ENCODE data around the gene ACAP2. TPM values are rescaled to one million over a fixed set of nuclear protein-coding genes. Genes with fewer than 3 reads are reported as not detected.
A peak's percentile ranks its signal among the peaks of the same experiment; 100 is the strongest.
"Not testable (repeated sequence)": the region's sequence is repeated elsewhere in the genome, so short reads cannot be mapped to it uniquely, and the experiment has no call there.

The ACAP2 gene
- total RNA-seq, 4 donors from 2014 or later, result 41.9 to 53.2 (median 48.0) TPM

DNA sequence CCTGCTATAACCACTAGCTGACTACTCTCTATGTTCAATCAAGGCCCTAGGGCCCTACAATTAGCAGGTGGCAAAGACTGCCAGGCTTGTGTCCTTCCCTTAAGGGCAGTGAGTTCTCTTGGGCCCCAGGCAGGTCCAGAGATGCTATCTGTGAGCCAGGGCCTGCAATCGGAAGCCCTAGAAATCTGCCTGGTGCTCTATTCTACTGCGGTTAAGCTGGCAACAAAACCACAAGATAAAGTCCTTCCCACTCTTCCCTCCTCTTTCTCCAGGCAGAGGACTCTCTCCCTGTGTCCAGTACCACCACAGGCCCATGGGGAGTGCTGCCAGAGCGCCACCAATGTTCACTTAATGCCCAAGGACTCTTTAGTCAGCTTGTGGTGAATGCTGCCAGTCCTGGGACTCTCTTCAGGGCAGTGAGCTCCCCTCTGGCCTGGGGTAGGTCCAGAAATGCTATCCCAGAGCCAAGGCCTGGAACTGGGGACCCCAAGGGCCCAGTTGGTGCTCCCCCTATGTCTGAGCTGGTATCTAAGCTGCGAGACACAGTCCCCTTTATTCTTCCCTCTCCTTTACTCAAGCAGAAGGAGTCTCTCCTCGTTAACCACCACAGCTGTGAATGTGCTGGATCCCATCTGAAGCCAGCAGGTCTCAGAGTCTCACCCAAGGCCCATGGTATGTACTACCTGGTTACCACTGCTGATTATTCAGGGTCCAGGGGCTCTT is 206.6 kb downstream of the ACAP2 start:
- Histone ChIP-seq H3K27me3 (no peaks in the 10 kb centered on the region), H3K4me1 (peaks cover 32% of the 10 kb centered on the region), H3K36me3 (no peaks in the 10 kb centered on the region), H3K4me3 (no peak overlapping the region), H3K9me3 (no peaks in the 10 kb centered on the region), H3K27ac (no peak overlapping the region)
- DNase-seq (ENCODE audit: low spot score in 2 of 2), result peak; percentile 19 to 24
- WGBS, result 96% methylated on average over 3 of the region's 5 CpGs
- no peak for TF ChIP-seq POLR2A (IDR thresholded peaks at IDR 0.05)
- no peak for TF ChIP-seq EP300 (IDR thresholded peaks at IDR 0.05)
- TF ChIP-seq POLR2AphosphoS5 (IDR thresholded peaks at IDR 0.05), result no peak
- TF ChIP-seq, protein P1, sequence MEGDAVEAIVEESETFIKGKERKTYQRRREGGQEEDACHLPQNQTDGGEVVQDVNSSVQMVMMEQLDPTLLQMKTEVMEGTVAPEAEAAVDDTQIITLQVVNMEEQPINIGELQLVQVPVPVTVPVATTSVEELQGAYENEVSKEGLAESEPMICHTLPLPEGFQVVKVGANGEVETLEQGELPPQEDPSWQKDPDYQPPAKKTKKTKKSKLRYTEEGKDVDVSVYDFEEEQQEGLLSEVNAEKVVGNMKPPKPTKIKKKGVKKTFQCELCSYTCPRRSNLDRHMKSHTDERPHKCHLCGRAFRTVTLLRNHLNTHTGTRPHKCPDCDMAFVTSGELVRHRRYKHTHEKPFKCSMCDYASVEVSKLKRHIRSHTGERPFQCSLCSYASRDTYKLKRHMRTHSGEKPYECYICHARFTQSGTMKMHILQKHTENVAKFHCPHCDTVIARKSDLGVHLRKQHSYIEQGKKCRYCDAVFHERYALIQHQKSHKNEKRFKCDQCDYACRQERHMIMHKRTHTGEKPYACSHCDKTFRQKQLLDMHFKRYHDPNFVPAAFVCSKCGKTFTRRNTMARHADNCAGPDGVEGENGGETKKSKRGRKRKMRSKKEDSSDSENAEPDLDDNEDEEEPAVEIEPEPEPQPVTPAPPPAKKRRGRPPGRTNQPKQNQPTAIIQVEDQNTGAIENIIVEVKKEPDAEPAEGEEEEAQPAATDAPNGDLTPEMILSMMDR (IDR thresholded peaks at IDR 0.05), result no peak

DNA sequence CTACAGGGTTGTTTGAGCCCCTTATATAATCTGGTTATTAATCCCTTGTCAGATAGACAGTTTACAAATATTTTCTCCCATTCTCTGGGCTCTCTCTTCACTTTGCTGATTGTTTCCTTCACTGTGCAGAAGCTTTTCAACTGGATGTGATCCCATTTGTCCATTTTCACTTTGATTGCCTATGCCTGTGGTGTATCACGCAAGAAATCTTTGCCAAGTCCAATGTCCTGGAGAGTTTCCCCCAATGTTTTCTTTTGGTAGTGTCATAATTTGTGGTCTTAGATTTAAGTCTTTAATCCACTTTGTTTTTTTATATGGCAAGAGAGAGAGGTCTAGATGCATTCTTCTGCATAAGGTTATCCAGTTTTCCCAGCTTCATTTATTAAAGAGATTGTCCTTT is 212.6 kb downstream of the ACAP2 start:
- WGBS, result 96% methylated on average over 1 of the region's 1 CpG
- Histone ChIP-seq H3K27me3 (no peaks in the 10 kb centered on the region), H3K27ac (no peak overlapping the region), H3K9me3 (no peaks in the 10 kb centered on the region), H3K4me3 (no peak overlapping the region), H3K36me3 (no peaks in the 10 kb centered on the region), H3K4me1 (no peaks in the 10 kb centered on the region)
- DNase-seq (ENCODE audit: low spot score in 2 of 2), result no peak
- TF ChIP-seq POLR2A (IDR thresholded peaks at IDR 0.05) (no peak), POLR2AphosphoS5 (IDR thresholded peaks at IDR 0.05) (no peak), EP300 (IDR thresholded peaks at IDR 0.05) (no peak)
- TF ChIP-seq, protein P1 (IDR thresholded peaks at IDR 0.05), result no peak

DNA sequence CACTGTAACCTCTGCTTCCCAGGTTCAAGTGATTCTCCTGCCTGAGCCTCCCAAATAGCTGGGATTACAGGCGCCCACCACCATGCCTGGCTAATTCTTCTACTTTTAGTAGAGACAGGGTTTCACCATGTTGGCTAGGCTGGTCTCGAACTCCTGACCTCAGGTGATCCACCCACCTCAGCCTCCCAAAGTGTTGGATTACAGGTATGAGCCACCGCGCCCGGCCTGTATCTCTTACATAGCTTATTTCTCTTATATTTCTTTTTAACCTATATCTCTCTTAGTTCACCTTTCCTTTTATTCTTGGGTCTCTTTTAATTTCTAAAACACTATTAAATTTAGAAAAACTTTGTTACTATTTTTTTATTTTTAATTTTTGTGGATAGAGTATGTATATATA is 213.9 kb downstream of the ACAP2 start:
- not testable (repeated sequence) for H3K36me3 ChIP-seq, H3K4me3 ChIP-seq, H3K9me3 ChIP-seq, H3K4me1 ChIP-seq, H3K27me3 ChIP-seq, H3K27ac ChIP-seq
- 97% methylated on average over 5 of the region's 5 CpGs for WGBS
- DNase-seq (ENCODE audit: low spot score in 2 of 2), result peak; percentile 20 to 72

DNA sequence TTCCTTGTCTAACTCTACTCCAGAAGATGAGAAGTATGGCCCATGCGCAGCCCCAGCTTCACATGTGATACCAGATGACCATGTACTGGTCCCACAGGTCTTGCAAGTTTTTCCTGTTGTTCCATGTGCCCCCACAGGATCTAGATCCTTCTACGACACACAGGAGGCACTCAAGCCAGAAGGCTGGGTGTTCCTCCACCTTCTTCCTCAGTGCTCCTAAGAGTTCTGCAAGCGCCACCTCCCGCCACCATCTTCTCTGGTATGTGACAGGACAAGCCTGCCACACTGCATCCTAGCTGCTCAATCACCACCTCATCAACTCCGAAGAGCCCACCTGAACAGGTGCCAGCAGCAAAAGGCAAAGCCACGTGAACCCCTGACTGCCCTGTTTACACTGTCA is 214.9 kb downstream of the ACAP2 start:
- Histone ChIP-seq H3K36me3 (no peaks in the 10 kb centered on the region), H3K4me3 (no peak overlapping the region), H3K27ac (no peak overlapping the region), H3K4me1 (peaks cover 16% of the 10 kb centered on the region), H3K9me3 (no peaks in the 10 kb centered on the region), H3K27me3 (no peaks in the 10 kb centered on the region)
- WGBS, result 93% methylated on average over 6 of the region's 6 CpGs
- DNase-seq (ENCODE audit: low spot score in 2 of 2), result peak; percentile 37 to 64
- TF ChIP-seq POLR2AphosphoS5 (IDR thresholded peaks at IDR 0.05) (no peak), EP300 (IDR thresholded peaks at IDR 0.05) (no peak), POLR2A (IDR thresholded peaks at IDR 0.05) (no peak)
- TF ChIP-seq, protein P1 (IDR thresholded peaks at IDR 0.05), result no peak

DNA sequence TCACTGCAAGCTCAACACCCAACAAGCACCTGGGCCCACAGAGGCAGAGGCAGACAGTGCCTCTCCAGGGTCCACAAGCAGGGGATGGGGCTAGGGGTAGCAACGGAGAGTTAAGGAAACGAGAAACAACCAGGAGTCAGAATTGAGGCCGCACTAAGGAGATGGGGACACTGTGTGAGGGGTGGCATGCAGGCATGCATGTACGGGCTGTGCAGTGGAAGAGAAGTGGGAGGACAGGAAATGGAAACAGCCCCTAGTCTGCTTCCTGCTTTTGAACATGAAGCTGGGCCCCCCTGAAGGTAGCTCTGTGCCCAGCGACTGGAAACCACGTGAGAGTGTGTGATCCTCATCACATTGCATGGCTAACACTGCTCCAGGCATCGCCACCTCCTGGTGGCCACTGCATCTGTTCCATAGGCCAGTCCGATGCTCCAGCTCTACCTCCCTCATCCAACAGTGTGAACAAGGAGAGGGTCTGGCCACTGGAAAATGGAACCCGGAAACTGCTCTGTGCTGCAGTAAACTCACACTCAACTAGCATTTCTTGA is 215.8 kb downstream of the ACAP2 start:
- Histone ChIP-seq H3K27ac (no peak overlapping the region), H3K4me3 (no peak overlapping the region), H3K4me1 (peaks cover 24% of the 10 kb centered on the region), H3K27me3 (no peaks in the 10 kb centered on the region), H3K9me3 (no peaks in the 10 kb centered on the region), H3K36me3 (no peaks in the 10 kb centered on the region)
- no peak for TF ChIP-seq EP300 (IDR thresholded peaks at IDR 0.05)
- TF ChIP-seq POLR2A (IDR thresholded peaks at IDR 0.05), result no peak
- WGBS, result 78% methylated on average over 9 of the region's 9 CpGs
- peak; percentile 44 to 47 for DNase-seq (ENCODE audit: low spot score in 2 of 2)

DNA sequence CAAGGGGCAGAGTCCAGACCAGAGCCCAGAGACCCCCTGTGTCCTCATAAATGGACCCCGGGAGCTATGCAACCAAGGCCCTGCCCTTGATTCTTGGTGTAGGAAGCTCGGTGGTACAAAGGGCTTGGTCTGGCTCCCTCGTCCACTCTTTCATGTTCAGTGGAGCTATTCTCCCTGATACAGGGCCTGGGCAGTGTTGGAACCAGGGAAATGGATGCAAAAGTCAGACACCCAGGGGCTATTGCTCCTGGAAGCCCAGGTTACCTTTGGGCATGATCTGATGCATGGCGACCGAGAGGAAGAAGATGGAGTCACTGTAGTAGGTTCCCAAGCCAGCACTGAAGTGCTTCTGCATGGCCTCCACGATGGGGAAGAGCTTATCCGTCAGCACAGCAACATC is 216.4 kb downstream of the ACAP2 start:
- Histone ChIP-seq H3K27me3 (no peaks in the 10 kb centered on the region), H3K36me3 (no peaks in the 10 kb centered on the region), H3K4me3 (no peak overlapping the region), H3K9me3 (no peaks in the 10 kb centered on the region), H3K27ac (no peak overlapping the region), H3K4me1 (peaks cover 29% of the 10 kb centered on the region)
- TF ChIP-seq POLR2AphosphoS5 (IDR thresholded peaks at IDR 0.05) (no peak), EP300 (IDR thresholded peaks at IDR 0.05) (no peak), POLR2A (IDR thresholded peaks at IDR 0.05) (no peak)
- 91% methylated on average over 5 of the region's 7 CpGs for WGBS
- DNase-seq (ENCODE audit: low spot score in 2 of 2), result peak; percentile 8 to 32

Measured in suprapubic skin (tissue), 4 donors.